H9 (cell line): Measurements from ENCODE around the gene TSPAN8. TPM values are rescaled to one million over a fixed set of nuclear protein-coding genes. Genes with fewer than 3 reads are reported as not detected.

ENCODE experiments used
- DNase-seq: peaks from one replicate; pipeline ENCODE4 v3.0.0-alpha.2; 2017
- H2AFZ ChIP-seq: one replicate; pipeline ENCODE4 v1.6.1; 2013; ENCODE audit warnings: mild to moderate bottlenecking, low read length, control low read depth, moderate library complexity
- H2AK5ac ChIP-seq: 2 replicates; pipeline ENCODE4 v1.6.1; 2013; ENCODE audit warnings: low read length, control low read depth, mixed read lengths; ENCODE audit not compliant: insufficient read length
- H2BK120ac ChIP-seq: one replicate; pipeline ENCODE4 v1.6.1; 2013; ENCODE audit warnings: low read depth, mild to moderate bottlenecking, low read length, control low read depth, inconsistent platforms; ENCODE audit not compliant: poor library complexity, severe bottlenecking
- H2BK12ac ChIP-seq: 2 replicates; pipeline ENCODE4 v1.6.1; 2013; ENCODE audit warnings: low read length, control low read depth, mixed read lengths, low read depth; ENCODE audit not compliant: insufficient read length
- H2BK15ac ChIP-seq: 2 replicates; pipeline ENCODE4 v1.6.1; 2013; ENCODE audit warnings: low read depth, low read length, control low read depth
- H2BK20ac ChIP-seq: one replicate; pipeline ENCODE4 v1.6.1; 2013; ENCODE audit warnings: low read depth, mild to moderate bottlenecking, low read length, control low read depth, inconsistent platforms; ENCODE audit not compliant: poor library complexity, severe bottlenecking
- H2BK5ac ChIP-seq: 2 replicates; pipeline ENCODE4 v1.6.1; 2013; ENCODE audit warnings: low read length, control low read depth, mixed read lengths; ENCODE audit not compliant: insufficient read length
- H3K14ac ChIP-seq: 2 replicates; pipeline ENCODE4 v1.6.1; 2013; ENCODE audit warnings: low read length, control low read depth; ENCODE audit not compliant: insufficient read depth
- H3K18ac ChIP-seq: 2 replicates; pipeline ENCODE4 v1.6.1; 2013; ENCODE audit warnings: low read depth, mild to moderate bottlenecking, mixed read lengths, low read length, control low read depth; ENCODE audit not compliant: insufficient read length
- H3K23ac ChIP-seq: 2 replicates; pipeline ENCODE4 v1.6.1; 2013; ENCODE audit warnings: low read length, control low read depth, mixed read lengths, low read depth; ENCODE audit not compliant: insufficient read length
- H3K23me2 ChIP-seq: 2 replicates; pipeline ENCODE4 v1.6.1; 2013; ENCODE audit warnings: low read depth, mild to moderate bottlenecking, mixed read lengths, low read length, control low read depth; ENCODE audit not compliant: insufficient read length, poor library complexity, severe bottlenecking
- H3K27ac ChIP-seq: 2 replicates; pipeline ENCODE4 v1.5.1; 2013; ENCODE audit warnings: low read length, control low read depth, mixed read lengths, low read depth; ENCODE audit not compliant: insufficient read length
- H3K27me3 ChIP-seq: 2 replicates; pipeline ENCODE4 v1.6.1; 2013; ENCODE audit warnings: low read length, control low read depth, inconsistent platforms; ENCODE audit not compliant: insufficient read depth
- H3K4ac ChIP-seq: 2 replicates; pipeline ENCODE4 v1.6.1; 2013; ENCODE audit warnings: low read depth, mild to moderate bottlenecking, control low read depth, inconsistent platforms, low read length, moderate library complexity
- H3K4me1 ChIP-seq: 2 replicates; pipeline ENCODE4 v1.6.1; 2013; ENCODE audit warnings: low read length, control low read depth, inconsistent platforms; ENCODE audit not compliant: insufficient read depth
- H3K4me2 ChIP-seq: 2 replicates; pipeline ENCODE4 v1.6.1; 2013; ENCODE audit warnings: low read length, control low read depth, mixed read lengths; ENCODE audit not compliant: insufficient read length, insufficient read depth
- H3K56ac ChIP-seq: 2 replicates; pipeline ENCODE4 v1.6.1; 2013; ENCODE audit warnings: low read depth, mild to moderate bottlenecking, mixed read lengths, low read length, control low read depth; ENCODE audit not compliant: insufficient read length
- H3K79me1 ChIP-seq: 2 replicates; pipeline ENCODE4 v1.6.1; 2013; ENCODE audit warnings: low read depth, mild to moderate bottlenecking, moderate library complexity, low read length, control low read depth, inconsistent platforms; ENCODE audit not compliant: insufficient read depth, poor library complexity, severe bottlenecking
- H3K79me2 ChIP-seq: 2 replicates; pipeline ENCODE4 v1.6.1; 2013; ENCODE audit warnings: low read length, control low read depth, inconsistent platforms; ENCODE audit not compliant: insufficient read depth
- H3K9ac ChIP-seq: 2 replicates; pipeline ENCODE4 v1.6.1; 2013; ENCODE audit warnings: low read length, control low read depth, mixed read lengths; ENCODE audit not compliant: insufficient read length; ENCODE audit errors: extremely low read depth
- H3K9me3 ChIP-seq: one replicate; pipeline ENCODE4 v1.6.1; 2013; ENCODE audit warnings: low read depth, low read length, inconsistent platforms; ENCODE audit not compliant: control insufficient read depth
- H3T11ph ChIP-seq: one replicate; pipeline ENCODE4 v1.6.1; 2013; ENCODE audit warnings: mild to moderate bottlenecking, low read length, control low read depth, inconsistent platforms
- H4K20me1 ChIP-seq: one replicate; pipeline ENCODE4 v1.6.1; 2013; ENCODE audit not compliant: control insufficient read depth, insufficient read length, insufficient read depth
- H4K5ac ChIP-seq: 2 replicates; pipeline ENCODE4 v1.6.1; 2013; ENCODE audit warnings: low read depth, mild to moderate bottlenecking, mixed read lengths, low read length, control low read depth; ENCODE audit not compliant: insufficient read length
- H4K8ac ChIP-seq: replicated peaks from 2 replicates; pipeline ENCODE4 v1.6.1; 2013; ENCODE audit warnings: low read length, control low read depth, mixed read lengths, low read depth; ENCODE audit not compliant: insufficient read length
- H4K91ac ChIP-seq: 2 replicates; pipeline ENCODE4 v1.6.1; 2013; ENCODE audit warnings: low read depth, mild to moderate bottlenecking, moderate library complexity, mixed read lengths, low read length, control low read depth; ENCODE audit not compliant: insufficient read length
- H3K27ac Mint-ChIP-seq, 3 experiments: 2 replicates in 2 of 3; 3 replicates in 1 of 3; pipeline ENCODE4 v1.8.0; 2020 to 2021; ENCODE audit warnings: mixed read lengths in 3 of 3, mild to moderate bottlenecking in 1 of 3, moderate library complexity in 1 of 3
- H3K27me3 Mint-ChIP-seq: 2 replicates; pipeline ENCODE4 v1.8.0; 2021; ENCODE audit warnings: low read depth, mild to moderate bottlenecking, moderate library complexity, mixed read lengths
- H3K36me3 Mint-ChIP-seq, 3 experiments: 2 replicates in 2 of 3; 3 replicates in 1 of 3; pipeline ENCODE4 v1.8.0; 2020 to 2021; ENCODE audit warnings: low read depth in 3 of 3, mixed read lengths in 3 of 3; ENCODE audit not compliant: insufficient read depth in 1 of 3
- H3K4me1 Mint-ChIP-seq, 2 experiments: 2 replicates each; pipeline ENCODE4 v1.8.0; 2020; ENCODE audit warnings: mixed read lengths in 2 of 2
- H3K4me3 Mint-ChIP-seq, 2 experiments: 2 replicates in 1 of 2; 3 replicates in 1 of 2; pipeline ENCODE4 v1.8.0; 2020 to 2021; ENCODE audit warnings: mild to moderate bottlenecking in 2 of 2, mixed read lengths in 2 of 2, moderate library complexity in 1 of 2
- H3K9me3 Mint-ChIP-seq, 2 experiments: 2 replicates in 1 of 2; 3 replicates in 1 of 2; pipeline ENCODE4 v1.8.0; 2020; ENCODE audit warnings: mild to moderate bottlenecking in 2 of 2, mixed read lengths in 2 of 2, moderate library complexity in 1 of 2
- CTCF ChIP-seq: fragments of 200-600 bp; sonication (generic); conservative IDR thresholded peaks from 3 replicates; pipeline ENCODE4 v1.8.0; 2021; ENCODE audit warnings: antibody characterized with exemption, mild to moderate bottlenecking
- total RNA-seq: library from RNA; stranded (reverse); gene quantifications from 2 replicates; pipeline ENCODE4 v1.2.1, GENCODE V29; 2021

The TSPAN8 gene
- total RNA-seq, 1 experiment from 2014 or later, result not detected

GRCh38 chr12:71178162-71178561 is 20.4 kb upstream of the TSPAN8 start:
- H2AFZ ChIP-seq, result no peak overlapping the region
- H3K9me3 ChIP-seq, result no peaks in the 10 kb centered on the region
- Mint-ChIP-seq H3K27ac (no peak overlapping the region), H3K4me3 (no peak overlapping the region), H3K9me3 (peaks cover 9 to 10% of the 10 kb centered on the region in 2 experiments), H3K4me1 (peaks cover 6 to 8% of the 10 kb centered on the region in 2 experiments; a peak in 3 of 4 replicates), H3K27me3 (no peaks in the 10 kb centered on the region), H3K36me3 (peaks cover 5 to 18% (median 8%) of the 10 kb centered on the region in 3 experiments)
- H2BK5ac ChIP-seq, result no peak overlapping the region
- no peak overlapping the region for H2BK120ac ChIP-seq
- H4K20me1 ChIP-seq, result no peaks in the 10 kb centered on the region
- no peak overlapping the region for H2AK5ac ChIP-seq
- no peak overlapping the region for H3K56ac ChIP-seq
- H3K4ac ChIP-seq, result no peak overlapping the region
- H3K18ac ChIP-seq, result no peak overlapping the region
- H3K27ac ChIP-seq, result no peak overlapping the region
- no peak overlapping the region for H3K9ac ChIP-seq
- no peaks in the 10 kb centered on the region for H3K79me1 ChIP-seq
- no peak overlapping the region for H2BK15ac ChIP-seq
- TF ChIP-seq CTCF, result no peak
- no peak overlapping the region for H3K4me2 ChIP-seq
- H4K5ac ChIP-seq, result no peak overlapping the region
- H2BK12ac ChIP-seq, result no peak overlapping the region
- no peaks in the 10 kb centered on the region for H3K23me2 ChIP-seq
- no peak overlapping the region for H4K91ac ChIP-seq
- no peaks in the 10 kb centered on the region for H3K4me1 ChIP-seq
- no peak overlapping the region for H3K14ac ChIP-seq
- H3K23ac ChIP-seq, result no peak overlapping the region
- H2BK20ac ChIP-seq, result no peak overlapping the region
- H3T11ph ChIP-seq, result no peak overlapping the region
- H4K8ac ChIP-seq, result no peak overlapping the region
- DNase-seq, result no peak
- H3K27me3 ChIP-seq, result no peaks in the 10 kb centered on the region
- H3K79me2 ChIP-seq, result no peaks in the 10 kb centered on the region
